ENCODE results near the gene MRPL14.

MRPL14 gene

DNA sequence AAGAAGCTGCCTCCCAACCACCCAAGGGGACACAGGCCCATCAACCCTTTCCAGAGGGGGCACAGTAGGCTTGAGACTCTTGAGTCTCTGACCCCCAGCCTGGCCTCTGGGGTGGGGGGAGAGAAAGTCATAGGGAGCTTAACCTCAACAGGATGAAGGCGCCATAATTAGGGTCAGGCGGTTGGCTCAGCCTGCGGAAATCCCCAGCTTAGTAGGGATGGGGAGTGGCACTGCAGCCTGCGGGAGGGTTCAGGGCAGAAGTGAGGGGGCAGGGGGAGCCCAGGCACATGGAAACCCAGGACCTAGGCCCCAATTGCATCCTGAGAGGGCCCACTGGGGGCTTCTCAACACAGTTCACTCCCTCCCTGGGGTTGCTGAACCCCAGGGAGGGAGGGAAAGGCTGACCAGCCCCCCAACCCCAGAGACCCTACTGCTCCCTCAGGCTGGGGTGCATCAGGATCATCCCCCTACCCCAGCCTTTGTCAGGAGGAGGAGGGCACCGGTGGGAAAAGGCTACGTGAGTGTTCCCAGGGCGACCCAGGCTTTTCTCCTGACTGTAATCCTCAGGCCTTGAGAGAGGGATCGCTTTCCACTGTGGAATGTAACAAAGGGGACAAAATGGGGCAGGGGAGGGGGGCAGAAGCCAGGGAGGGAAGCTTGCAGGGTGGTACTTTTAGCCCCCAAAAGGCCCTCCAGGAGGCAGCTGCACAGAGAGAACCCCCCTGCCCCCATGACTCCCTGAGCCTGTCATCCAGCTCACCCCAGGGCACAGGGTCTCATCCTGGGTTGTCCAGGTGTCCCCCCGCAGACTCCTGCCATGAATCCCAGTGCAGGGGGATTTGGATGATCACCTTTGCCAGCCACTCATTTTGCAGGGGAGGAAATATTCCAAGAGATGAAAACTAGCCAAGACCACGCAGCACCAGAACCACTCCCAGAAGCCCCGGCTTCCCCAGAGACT, 46.4 kb downstream of the MRPL14 start:
- no peak for TF ChIP-seq CTCF (conservative IDR thresholded peaks at IDR 0.05; ENCODE audit: low read depth)
- H3K27ac ChIP-seq, result no peak overlapping the region
- ChIA-PET POLR2A (ENCODE audit: low non-redundant PET) (no interaction called here), CTCF (interaction anchor here (0.7 to 4.5 kb wide), 4 partner anchors 22 to 414 kb away, joined by 4 to 37 read pairs (median 16); partner anchors contain the start of gene VEGFA)
- no peak for DNase-seq (ENCODE audit: low spot score)

GRCh38 chr6:44079672-44080071, 47.6 kb downstream of the MRPL14 start:
- peak overlapping the region; percentile 35 for H3K27ac ChIP-seq
- POLR2A ChIA-PET (ENCODE audit: low non-redundant PET), result no interaction called here
- CTCF ChIA-PET, result interaction anchor here (0.6 to 4.5 kb wide), 16 partner anchors 12 to 469 kb away, joined by 3 to 37 read pairs (median 4); partner anchors contain the start of gene VEGFA
- no peak for TF ChIP-seq CTCF (conservative IDR thresholded peaks at IDR 0.05; ENCODE audit: low read depth)
- no peak for DNase-seq (ENCODE audit: low spot score)

GRCh38 chr6:44078827-44079671, 48.2 kb downstream of the MRPL14 start:
- peak overlapping the region; percentile 35 for H3K27ac ChIP-seq
- CTCF ChIA-PET, result interaction anchor here (0.6 to 4.5 kb wide), 34 partner anchors 11 to 468 kb away, joined by 3 to 37 read pairs (median 4); partner anchors contain the start of gene VEGFA
- TF ChIP-seq CTCF (conservative IDR thresholded peaks at IDR 0.05; ENCODE audit: low read depth), result peak; percentile 92
- POLR2A ChIA-PET (ENCODE audit: low non-redundant PET), result no interaction called here
- DNase-seq (ENCODE audit: low spot score), result peak; percentile 68

GRCh38 chr6:44078219-44078826, 48.9 kb downstream of the MRPL14 start:
- H3K27ac ChIP-seq, result no peak overlapping the region
- POLR2A ChIA-PET (ENCODE audit: low non-redundant PET), result interaction anchor here (0.6 kb wide), 1 partner anchor 308 kb away, joined by 3 read pairs; the partner anchor contains the start of gene VEGFA
- no peak for DNase-seq (ENCODE audit: low spot score)
- no peak for TF ChIP-seq CTCF (conservative IDR thresholded peaks at IDR 0.05; ENCODE audit: low read depth)
- CTCF ChIA-PET, result interaction anchor here (0.6 to 4.5 kb wide), 28 partner anchors 10 to 463 kb away, joined by 3 to 37 read pairs (median 4); partner anchors contain the start of gene VEGFA

DNA sequence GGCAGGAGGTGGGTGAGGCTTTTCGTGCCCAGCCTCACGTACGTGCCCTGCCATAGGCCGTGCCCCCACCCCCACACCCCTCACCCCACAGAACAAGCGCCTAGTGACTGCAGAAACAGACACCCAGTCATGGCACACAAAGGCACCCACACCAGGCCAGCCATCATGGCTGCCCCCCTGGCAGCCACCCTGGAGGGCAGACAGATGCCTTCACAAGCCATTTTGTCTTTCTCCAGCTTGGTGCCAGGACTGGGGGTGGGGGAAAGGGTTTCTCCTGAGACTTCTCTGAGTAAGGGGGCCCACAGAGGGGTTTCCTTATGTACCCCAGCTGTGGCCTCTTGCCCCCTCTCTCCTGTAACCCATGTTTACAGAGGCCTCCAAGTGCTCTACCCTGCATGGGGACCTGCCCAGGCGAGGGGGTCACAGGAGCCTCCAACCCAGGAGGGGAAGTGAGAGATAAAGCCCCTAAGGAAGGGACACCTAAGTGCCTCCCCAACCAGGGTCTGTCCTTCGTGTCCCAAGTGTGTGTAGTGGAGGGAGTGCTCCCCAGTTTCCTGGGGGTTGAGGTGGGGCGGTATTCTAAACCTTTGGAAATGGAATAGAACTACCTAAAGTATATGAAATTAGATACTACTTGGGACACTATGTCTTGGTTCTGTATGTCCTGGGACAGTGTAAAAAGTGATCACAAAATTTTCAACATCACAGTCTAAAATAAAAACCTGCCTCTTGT, 49.9 kb downstream of the MRPL14 start:
- no peak overlapping the region for H3K27ac ChIP-seq
- POLR2A ChIA-PET (ENCODE audit: low non-redundant PET), result interaction anchor here (0.6 kb wide), 1 partner anchor 307 kb away, joined by 3 read pairs; the partner anchor contains the start of gene VEGFA
- no peak for TF ChIP-seq CTCF (conservative IDR thresholded peaks at IDR 0.05; ENCODE audit: low read depth)
- no peak for DNase-seq (ENCODE audit: low spot score)
- CTCF ChIA-PET, result interaction anchor here (4.5 kb wide), 1 partner anchor 308 kb away, joined by 37 read pairs; the partner anchor contains the start of gene VEGFA

Measured in RWPE1 (cell line).